Stimulated activated CD4-positive, alpha-beta T cell treated with anti-CD3 and anti-CD28 coated beads, Interleukin-4, amount 100 ng/mL, for 48 hours (primary cell): ENCODE results near the gene TTC33.
"Not testable (repeated sequence)": the region's sequence is repeated elsewhere in the genome, so short reads cannot be mapped to it uniquely, and the experiment has no call there.

ENCODE experiments used
- DNase-seq, 2 donors: peaks; one replicate each; pipeline ENCODE4 v3.0.0-alpha.2; 2020; ENCODE audit warnings: low read depth in 2 of 2

Gene TTC33

GRCh38 chr5:40780199-40780598, 24.4 kb upstream of the TTC33 start:
- DNase-seq = no peak

GRCh38 chr5:40779561-40779960, 23.8 kb upstream of the TTC33 start:
- no peak for DNase-seq

- no peak for DNase-seq
These were observed 22.4 kb upstream of the TTC33 start for GRCh38 chr5:40778133-40778532.

- no peak for DNase-seq
These were observed 20.9 kb upstream of the TTC33 start for GRCh38 chr5:40776658-40776977.

DNA sequence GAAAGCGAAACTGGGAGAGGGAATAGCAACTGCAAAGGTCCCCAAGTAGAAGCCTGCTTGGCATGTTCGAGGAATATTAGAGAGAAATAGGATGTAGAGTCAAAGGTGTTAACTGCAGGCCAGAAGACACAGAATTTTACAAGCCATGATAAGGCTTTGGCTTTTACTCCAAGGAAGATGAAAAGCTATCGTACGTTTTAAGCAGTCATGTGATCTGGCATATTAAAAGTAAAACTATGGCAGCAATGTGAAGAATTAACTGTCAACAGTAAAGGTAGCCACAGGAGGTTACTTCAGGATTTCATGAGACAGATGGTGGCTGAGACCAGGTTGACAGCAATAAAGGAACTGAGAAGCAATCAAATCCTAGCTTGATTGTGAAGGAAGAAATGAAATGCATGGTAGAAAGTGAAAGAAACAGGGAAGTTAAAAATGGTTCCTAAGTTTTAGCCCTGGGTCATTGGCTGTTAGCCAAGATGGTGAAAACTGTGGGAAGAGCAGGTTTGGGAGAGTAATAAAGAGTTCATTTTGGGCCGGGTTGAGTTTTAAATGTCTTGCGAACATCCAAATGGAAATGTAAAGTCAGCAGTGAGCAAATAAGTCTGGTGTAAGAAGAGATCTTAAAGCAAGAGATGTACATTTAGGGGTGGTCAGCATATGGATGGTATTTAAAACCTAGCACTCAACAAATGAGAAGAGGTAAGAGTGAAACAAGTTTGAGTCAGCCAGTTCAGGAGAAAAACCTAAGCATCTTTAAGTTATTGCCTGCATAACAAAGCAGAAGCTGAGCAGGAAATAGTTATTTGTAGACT, 20.3 kb upstream of the TTC33 start:
- no peak for DNase-seq

GRCh38 chr5:40775085-40775845, 19.5 kb upstream of the TTC33 start:
- no peak for DNase-seq

GRCh38 chr5:40774623-40775022, 18.9 kb upstream of the TTC33 start:
- DNase-seq = no peak

GRCh38 chr5:40770764-40771163, 15.0 kb upstream of the TTC33 start:
- DNase-seq = no peak

- DNase-seq = no peak
These were observed 6.9 kb upstream of the TTC33 start for GRCh38 chr5:40762705-40763104.

DNA sequence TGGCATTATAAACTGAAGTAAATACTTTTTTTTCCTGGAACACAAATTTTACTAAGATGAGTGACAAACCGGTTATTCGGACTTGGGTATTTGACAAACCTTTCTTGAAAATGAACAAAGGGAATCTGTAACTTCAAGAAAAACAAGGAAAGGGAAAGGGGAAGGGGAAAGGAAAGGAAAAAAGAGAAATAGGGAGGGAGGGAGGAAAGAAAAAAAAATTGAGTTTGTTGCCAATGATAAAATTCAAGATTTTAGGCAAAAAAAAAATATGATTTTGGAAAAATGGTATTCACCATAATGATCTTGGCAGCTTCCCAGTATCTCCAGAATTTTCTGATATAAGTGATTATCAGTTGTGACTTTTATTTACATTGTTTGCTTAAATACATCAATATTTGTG, 1.6 kb upstream of the TTC33 start:
- DNase-seq = no peak

- DNase-seq = peak; percentile 28 to 58
These were observed 711 bp downstream of the TTC33 start for GRCh38 chr5:40755093-40755406.

DNA sequence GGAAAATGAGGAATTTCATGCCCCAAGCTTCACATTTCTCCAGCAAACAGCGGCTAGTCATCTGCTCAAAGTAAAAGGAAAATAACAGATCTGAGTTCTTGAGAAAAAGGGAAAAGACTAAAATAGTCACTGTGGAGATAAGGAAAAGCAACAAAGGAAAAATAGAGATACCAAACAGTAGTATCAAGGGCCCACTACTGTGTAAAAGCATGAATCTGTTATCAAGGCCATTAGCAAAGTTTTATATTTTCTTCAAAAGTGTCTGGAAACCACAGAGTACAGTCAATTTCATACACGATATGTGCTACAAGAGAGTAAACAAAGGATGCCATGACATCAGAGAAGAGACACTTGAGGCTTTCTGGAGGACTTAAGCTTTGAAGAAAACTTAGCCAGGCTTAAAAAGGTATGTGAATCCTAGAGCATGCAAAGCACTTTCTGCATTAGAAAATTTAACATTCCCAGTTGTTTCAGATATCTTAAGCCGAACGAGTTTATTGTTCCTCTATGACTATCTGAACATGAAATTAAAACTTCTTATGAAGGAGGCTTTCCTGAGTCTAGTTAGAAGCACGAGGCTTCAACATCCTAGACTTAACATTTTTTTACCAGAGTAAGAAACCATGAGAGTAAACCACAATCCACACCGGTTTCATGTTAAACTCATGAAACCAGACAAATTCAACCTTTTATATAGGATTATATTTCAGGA, 1.2 kb downstream of the TTC33 start:
- DNase-seq = no peak

DNA sequence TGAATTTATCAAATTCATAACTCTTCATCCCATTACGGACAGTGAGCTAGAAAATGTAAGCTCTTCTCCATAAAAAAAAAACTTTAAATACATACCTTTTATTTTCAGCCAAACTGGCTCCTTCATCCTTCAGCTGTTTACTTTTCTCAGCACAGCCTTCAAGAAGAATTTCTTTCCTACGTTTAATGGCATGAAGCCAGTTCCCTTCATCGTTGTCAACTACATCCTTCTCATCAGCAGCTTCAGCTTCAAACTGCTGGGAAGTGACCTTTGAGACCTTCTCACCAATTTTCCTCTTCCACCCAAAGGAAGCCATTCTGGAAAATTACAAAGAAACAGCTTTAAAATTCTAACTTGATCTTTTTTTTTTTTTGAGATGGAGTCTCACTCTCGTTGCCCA, 9.1 kb downstream of the TTC33 start:
- no peak for DNase-seq

GRCh38 chr5:40743771-40744170, 12.0 kb downstream of the TTC33 start:
- no peak for DNase-seq

GRCh38 chr5:40738502-40738901, 17.3 kb downstream of the TTC33 start:
- no peak for DNase-seq

GRCh38 chr5:40736103-40736875, 19.5 kb downstream of the TTC33 start:
- DNase-seq = no peak

DNA sequence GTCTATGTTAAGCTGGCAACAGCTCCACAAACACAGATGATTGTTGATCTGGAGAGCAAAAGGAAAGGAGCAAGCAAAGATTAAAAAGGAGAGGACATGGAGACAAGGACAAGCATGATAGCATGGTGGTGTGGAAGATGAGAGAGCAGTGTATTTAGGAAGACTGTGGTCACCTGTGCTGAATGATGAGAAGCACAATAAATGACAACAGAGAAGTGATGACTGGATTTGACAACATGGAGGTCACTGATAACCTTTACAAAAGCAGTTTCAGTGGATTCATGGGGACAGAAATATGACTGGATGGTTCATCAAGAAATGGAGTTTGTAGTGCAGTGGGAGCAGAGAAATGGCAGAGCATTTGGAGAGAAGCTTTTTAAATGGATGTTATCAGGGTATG, 20.2 kb downstream of the TTC33 start:
- DNase-seq = no peak

DNA sequence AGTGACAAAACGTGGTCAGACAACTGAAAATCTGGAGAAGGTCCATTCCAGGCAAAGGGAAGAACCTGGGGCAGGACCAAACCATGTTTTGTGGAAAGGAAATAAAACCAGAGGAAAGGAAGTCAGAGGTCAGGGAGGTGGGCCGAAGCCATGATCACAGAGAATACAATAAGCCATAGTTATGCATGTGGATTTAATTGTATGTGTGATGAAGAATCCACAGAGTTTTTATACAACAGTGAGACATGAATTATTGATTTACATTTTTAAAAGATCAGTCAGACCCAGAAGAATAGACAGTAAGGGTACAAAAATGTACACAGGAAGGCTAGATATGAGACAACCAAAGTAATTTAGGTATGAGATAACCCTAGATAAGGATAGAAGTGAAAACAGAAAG, 20.8 kb downstream of the TTC33 start:
- DNase-seq = no peak

DNA sequence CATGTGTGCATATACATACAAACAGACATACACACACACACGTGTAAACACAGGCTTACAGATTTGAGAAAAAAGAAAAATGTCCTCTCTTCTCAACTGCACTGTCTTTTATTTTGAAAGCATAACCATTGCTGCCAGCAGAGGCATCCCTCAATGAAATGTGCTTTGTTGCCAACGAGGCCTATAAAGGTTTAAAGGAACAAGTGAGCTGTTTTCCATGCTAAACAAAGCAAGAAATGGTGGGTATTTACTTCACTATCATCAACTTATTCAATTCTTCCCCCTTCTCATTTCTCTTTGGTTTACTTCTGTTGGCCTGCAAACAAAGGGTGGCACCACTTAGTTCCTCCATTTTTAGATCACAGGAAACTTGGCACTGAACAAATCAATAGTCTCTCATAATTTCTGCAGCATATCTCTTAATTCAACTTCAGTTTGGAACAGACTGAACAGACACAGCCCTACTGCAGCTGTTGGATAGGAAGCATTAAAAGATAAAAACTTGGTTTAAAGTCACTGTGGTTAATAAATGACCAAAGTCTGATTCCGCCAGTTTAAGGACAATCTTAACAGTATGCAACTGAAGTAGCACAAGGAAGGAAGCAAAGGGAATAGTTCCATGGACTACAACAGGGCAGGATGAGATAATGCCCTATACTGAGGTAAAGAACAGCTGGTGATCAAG, 21.7 kb downstream of the TTC33 start:
- no peak for DNase-seq

- no peak for DNase-seq
These were observed 22.3 kb downstream of the TTC33 start for GRCh38 chr5:40733434-40733833.

DNA sequence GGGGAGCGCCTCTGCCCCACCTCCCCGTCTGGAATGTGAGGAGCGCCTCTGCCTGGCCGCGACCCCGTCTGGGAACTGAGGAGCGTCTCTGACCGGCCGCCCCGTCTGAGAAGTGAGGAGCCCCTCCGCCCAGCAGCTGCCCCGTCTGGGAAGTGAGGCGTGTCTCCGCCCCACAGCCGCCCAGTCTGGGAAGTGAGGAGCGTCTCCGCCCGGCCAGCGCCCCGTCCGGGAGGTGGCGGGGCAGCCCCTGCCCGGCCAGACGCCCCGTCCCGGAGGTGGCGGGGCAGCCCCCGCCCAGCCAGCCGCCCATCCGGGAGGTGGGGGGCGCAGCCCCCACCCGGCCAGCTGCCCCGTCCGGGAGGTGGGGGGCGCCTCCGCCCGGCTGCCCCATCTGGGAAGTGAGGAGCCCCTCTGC, 33.3 kb downstream of the TTC33 start:
- DNase-seq = not testable (repeated sequence)

DNA sequence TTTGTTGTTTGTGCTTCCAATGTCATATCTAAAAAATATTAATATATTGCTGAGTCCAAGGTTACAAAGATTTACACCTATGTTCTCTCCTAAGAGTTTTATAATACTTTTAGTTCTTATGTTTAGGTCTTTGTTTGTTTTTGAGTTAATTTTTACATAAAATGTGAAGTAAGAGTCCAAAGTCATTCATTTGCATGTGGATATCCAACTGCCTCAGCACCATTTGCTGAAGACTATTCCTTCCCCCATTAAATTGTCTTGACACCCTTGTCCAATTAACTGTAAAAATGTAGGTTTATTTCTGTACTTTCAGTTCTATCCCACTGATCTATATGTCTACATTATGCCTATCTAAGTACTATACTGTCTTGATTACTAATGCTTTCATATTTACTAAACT, 35.7 kb downstream of the TTC33 start:
- no peak for DNase-seq
